ENCODE data around the gene RIN3. TPM values are rescaled to one million over a fixed set of nuclear protein-coding genes. Genes with fewer than 3 reads are reported as not detected.

RIN3 gene
- total RNA-seq, 4 donors from 2014 or later, result 15.4 to 53.6 (median 39.7) TPM

- Histone ChIP-seq H3K4me3 (no peak overlapping the region), H3K27ac (no peak overlapping the region), H3K36me3 (no peaks in the 10 kb centered on the region), H3K4me1 (peaks cover 0 to 20% (median 2%) of the 10 kb centered on the region in 4 donors), H3K27me3 (no peaks in the 10 kb centered on the region), H3K9me3 (no peaks in the 10 kb centered on the region)
- no peak for DNase-seq
- TF ChIP-seq CTCF (IDR thresholded peaks at IDR 0.05) (no peak), POLR2A (IDR thresholded peaks at IDR 0.05) (no peak)
These were observed 182.0 kb downstream of the RIN3 start for GRCh38 chr14:92695562-92695961.

- DNase-seq, result no peak
- no peak for TF ChIP-seq POLR2A (IDR thresholded peaks at IDR 0.05)
- TF ChIP-seq CTCF (IDR thresholded peaks at IDR 0.05), result no peak
- no peaks in the 10 kb centered on the region for H3K36me3 ChIP-seq
- H3K27me3 ChIP-seq, result no peaks in the 10 kb centered on the region
- H3K27ac ChIP-seq, result no peak overlapping the region
- H3K4me1 ChIP-seq, result peaks cover 0 to 20% (median 2%) of the 10 kb centered on the region in 4 donors
- H3K4me3 ChIP-seq, result no peak overlapping the region
- H3K9me3 ChIP-seq, result no peaks in the 10 kb centered on the region
These were observed 182.8 kb downstream of the RIN3 start for GRCh38 chr14:92696366-92696765.

GRCh38 chr14:92698393-92698792, 184.8 kb downstream of the RIN3 start:
- TF ChIP-seq CTCF (IDR thresholded peaks at IDR 0.05), result no peak
- TF ChIP-seq POLR2A (IDR thresholded peaks at IDR 0.05), result no peak
- no peaks in the 10 kb centered on the region for H3K9me3 ChIP-seq

GRCh38 chr14:92701826-92702225, 188.2 kb downstream of the RIN3 start:
- Histone ChIP-seq H3K4me3 (no peak overlapping the region), H3K27me3 (no peaks in the 10 kb centered on the region), H3K9me3 (no peaks in the 10 kb centered on the region), H3K36me3 (peaks cover 0 to 32% (median 0%) of the 10 kb centered on the region in 3 donors), H3K4me1 (peaks cover 0 to 15% (median 0%) of the 10 kb centered on the region in 4 donors), H3K27ac (no peak overlapping the region)
- TF ChIP-seq CTCF (IDR thresholded peaks at IDR 0.05) (no peak), POLR2A (IDR thresholded peaks at IDR 0.05) (no peak)
- DNase-seq, result peak in 1 of 3 donors; percentile 30

More at GRCh38 chr14:92698393-92698792, 184.8 kb downstream of the RIN3 start:
- no peak overlapping the region for H3K4me3 ChIP-seq
- no peaks in the 10 kb centered on the region for H3K27me3 ChIP-seq
- H3K27ac ChIP-seq, result no peak overlapping the region
- DNase-seq, result no peak
- peaks cover 0 to 3% (median 0%) of the 10 kb centered on the region in 3 donors for H3K36me3 ChIP-seq
- peaks cover 0 to 8% (median 3%) of the 10 kb centered on the region in 4 donors for H3K4me1 ChIP-seq

- Histone ChIP-seq H3K4me1 (peaks cover 0 to 15% (median 0%) of the 10 kb centered on the region in 4 donors), H3K4me3 (no peak overlapping the region), H3K27ac (peak overlapping the region in 1 of 4 donors; percentile 49), H3K27me3 (no peaks in the 10 kb centered on the region), H3K9me3 (no peaks in the 10 kb centered on the region), H3K36me3 (peaks cover 0 to 38% (median 0%) of the 10 kb centered on the region in 3 donors)
- peak in 2 of 3 donors; percentile 48 to 53 for DNase-seq
- no peak for TF ChIP-seq CTCF (IDR thresholded peaks at IDR 0.05)
- no peak for TF ChIP-seq POLR2A (IDR thresholded peaks at IDR 0.05)
These were observed 188.9 kb downstream of the RIN3 start for GRCh38 chr14:92702441-92702918.

Measured in Peyer's patch (tissue), 4 donors.